Choroid plexus epithelial cell (primary cell): Measurements from ENCODE around the gene REPIN1.

Experiments
- DNase-seq: peaks from one replicate; pipeline ENCODE4 v3.0.0-alpha.2; 2010; ENCODE audit warnings: low read depth
- H3K4me3 ChIP-seq: 2 replicates; pipeline ENCODE4 v1.5.1; 2011; ENCODE audit warnings: low read depth, mild to moderate bottlenecking, control low read depth, low read length, moderate library complexity
- CTCF ChIP-seq: conservative IDR thresholded peaks from 2 replicates; pipeline ENCODE4 v1.5.1; 2011; ENCODE audit warnings: low read depth, mild to moderate bottlenecking, control low read depth, inconsistent platforms, low read length, moderate library complexity

The REPIN1 gene

DNA sequence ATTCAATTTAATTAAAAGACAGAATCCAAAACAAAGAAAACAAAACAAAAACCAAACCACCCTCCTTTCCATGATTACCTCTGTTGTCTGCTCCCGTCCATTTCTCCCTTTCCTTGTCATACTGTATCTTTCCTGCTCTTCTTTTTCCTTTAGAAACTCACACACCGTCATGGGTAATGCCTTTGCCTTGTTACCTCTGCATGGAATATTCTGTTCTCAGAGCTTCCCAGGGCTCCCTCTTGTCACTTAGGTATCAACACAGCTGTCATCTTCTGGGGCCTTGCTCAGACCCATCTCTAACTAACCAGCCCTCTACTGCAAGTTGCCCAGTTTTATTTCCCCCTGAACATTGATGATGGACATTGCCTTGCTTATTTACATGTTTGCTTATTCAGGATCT is 51.6 kb downstream of the REPIN1 start:
- no peak overlapping the region for H3K4me3 ChIP-seq
- TF ChIP-seq CTCF, result no peak
- no peak for DNase-seq

DNA sequence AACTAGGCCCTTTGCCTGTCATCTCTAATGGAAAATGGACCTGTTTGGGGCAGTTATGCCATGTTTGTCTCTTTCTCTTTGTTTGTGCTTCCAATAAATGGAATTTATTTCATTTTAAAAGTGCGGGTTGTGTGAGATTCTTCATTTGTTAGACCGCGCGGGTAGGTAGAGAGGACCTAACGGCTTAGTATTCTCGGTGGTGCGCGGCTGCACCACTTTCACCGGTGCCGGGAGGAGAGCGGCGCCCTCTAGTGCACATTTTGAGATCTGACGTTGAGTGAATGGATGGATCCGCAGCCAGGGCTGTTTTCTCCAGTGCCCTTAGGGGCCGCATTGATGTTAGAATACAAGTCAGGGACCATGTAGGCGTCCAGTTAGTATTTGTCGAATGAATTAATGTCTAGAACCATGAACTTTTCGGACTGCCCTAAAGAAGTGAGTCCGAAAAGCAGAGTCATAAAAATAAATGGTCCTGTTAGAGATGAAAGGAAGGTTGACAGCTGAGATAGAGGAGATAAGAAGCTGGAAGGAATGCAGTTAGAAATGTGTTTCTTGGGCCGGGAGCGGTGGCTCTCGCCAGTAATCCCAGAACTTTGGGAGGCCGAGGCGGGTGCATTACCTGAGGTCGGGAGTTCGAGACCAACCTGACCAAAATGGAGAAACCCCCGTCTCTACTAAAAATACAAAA is 52.5 kb downstream of the REPIN1 start:
- TF ChIP-seq CTCF, result peak; percentile 90
- DNase-seq, result peak; percentile 86
- no peak overlapping the region for H3K4me3 ChIP-seq

GRCh38 chr7:150421831-150422230 is 53.2 kb downstream of the REPIN1 start:
- DNase-seq, result no peak
- TF ChIP-seq CTCF, result no peak
- H3K4me3 ChIP-seq, result no peak overlapping the region
